Right atrium auricular region (tissue), 2 donors: ENCODE measurements around the gene EHD4. TPM values are rescaled to one million over a fixed set of nuclear protein-coding genes. Genes with fewer than 3 reads are reported as not detected.

ENCODE experiments used
- DNase-seq: peaks from one replicate; pipeline ENCODE4 v3.0.0-alpha.2; 2019; ENCODE audit warnings: low spot score
- H3K27ac ChIP-seq, 2 donors: fragments of 200-600 bp; sonication (generic); 1 replicate in 1 of 2; 2 replicates in 1 of 2; pipeline ENCODE4 v1.5.1; 2016 to 2019
- H3K27me3 ChIP-seq, 2 donors: fragments of 200-600 bp; sonication (generic); one replicate each; pipeline versions ENCODE4 v1.5.1 to v1.6.0; 2017 to 2019
- H3K36me3 ChIP-seq: fragments of 200-600 bp; sonication (generic); one replicate; pipeline ENCODE4 v1.5.1; 2016
- H3K4me1 ChIP-seq, 2 donors: fragments of 200-600 bp; sonication (generic); one replicate each; pipeline versions ENCODE4 v1.5.1 to v1.6.0; 2017 to 2019
- H3K4me3 ChIP-seq, 2 donors: fragments of 200-600 bp; sonication (generic); 1 replicate in 1 of 2; 2 replicates in 1 of 2; pipeline ENCODE4 v1.5.1; 2017 to 2019; ENCODE audit warnings: mild to moderate bottlenecking in 1 of 2, moderate library complexity in 1 of 2
- H3K9me3 ChIP-seq, 2 donors: fragments of 200-600 bp; sonication (generic); one replicate each; pipeline ENCODE4 v1.5.1; 2019
- total RNA-seq, 2 donors: library from RNA; depleted of rRNA; stranded (reverse); fragments of >200 nt; gene quantifications; one replicate each; pipeline ENCODE4 v1.1.0, GENCODE V29; 2016
- TF ChIP-seq, protein P1 (sequence below), 2 donors: fragments of 200-600 bp; sonication (generic); IDR thresholded peaks; one replicate each; pipeline ENCODE4 v1.5.1; 2019; ENCODE audit warnings: antibody characterized with exemption in 2 of 2

EHD4 gene
- total RNA-seq, 2 donors from 2014 or later, result 22.2 to 26.3 TPM

DNA sequence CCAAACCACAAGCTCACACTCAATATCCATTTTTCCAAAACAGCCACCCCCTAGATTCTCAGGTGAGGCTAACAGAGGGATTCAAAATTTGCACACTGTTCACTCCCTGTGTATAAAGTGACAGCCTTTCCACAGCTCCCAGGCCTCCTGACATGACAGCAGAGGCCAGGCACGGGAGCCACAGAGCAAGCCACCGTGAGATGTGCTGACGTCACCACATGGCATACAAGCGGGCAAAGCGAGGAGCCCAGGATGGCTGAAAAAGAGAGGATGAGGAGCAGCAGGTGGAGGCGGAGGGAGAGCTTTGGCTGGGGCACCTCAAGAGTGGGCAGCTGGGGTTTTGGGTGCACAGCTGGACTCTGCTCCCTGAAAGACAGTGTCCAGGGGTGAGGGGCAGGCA lies 27.1 kb downstream of the EHD4 start:
- Histone ChIP-seq H3K36me3 (no peaks in the 10 kb centered on the region), H3K27ac (peak overlapping the region; percentile 72 to 78), H3K4me1 (peaks cover 0 to 82% of the 10 kb centered on the region in 2 donors), H3K4me3 (no peak overlapping the region), H3K27me3 (no peaks in the 10 kb centered on the region), H3K9me3 (no peaks in the 10 kb centered on the region)
- TF ChIP-seq, protein P1, sequence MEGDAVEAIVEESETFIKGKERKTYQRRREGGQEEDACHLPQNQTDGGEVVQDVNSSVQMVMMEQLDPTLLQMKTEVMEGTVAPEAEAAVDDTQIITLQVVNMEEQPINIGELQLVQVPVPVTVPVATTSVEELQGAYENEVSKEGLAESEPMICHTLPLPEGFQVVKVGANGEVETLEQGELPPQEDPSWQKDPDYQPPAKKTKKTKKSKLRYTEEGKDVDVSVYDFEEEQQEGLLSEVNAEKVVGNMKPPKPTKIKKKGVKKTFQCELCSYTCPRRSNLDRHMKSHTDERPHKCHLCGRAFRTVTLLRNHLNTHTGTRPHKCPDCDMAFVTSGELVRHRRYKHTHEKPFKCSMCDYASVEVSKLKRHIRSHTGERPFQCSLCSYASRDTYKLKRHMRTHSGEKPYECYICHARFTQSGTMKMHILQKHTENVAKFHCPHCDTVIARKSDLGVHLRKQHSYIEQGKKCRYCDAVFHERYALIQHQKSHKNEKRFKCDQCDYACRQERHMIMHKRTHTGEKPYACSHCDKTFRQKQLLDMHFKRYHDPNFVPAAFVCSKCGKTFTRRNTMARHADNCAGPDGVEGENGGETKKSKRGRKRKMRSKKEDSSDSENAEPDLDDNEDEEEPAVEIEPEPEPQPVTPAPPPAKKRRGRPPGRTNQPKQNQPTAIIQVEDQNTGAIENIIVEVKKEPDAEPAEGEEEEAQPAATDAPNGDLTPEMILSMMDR (IDR thresholded peaks at IDR 0.05), result no peak
- no peak for DNase-seq

DNA sequence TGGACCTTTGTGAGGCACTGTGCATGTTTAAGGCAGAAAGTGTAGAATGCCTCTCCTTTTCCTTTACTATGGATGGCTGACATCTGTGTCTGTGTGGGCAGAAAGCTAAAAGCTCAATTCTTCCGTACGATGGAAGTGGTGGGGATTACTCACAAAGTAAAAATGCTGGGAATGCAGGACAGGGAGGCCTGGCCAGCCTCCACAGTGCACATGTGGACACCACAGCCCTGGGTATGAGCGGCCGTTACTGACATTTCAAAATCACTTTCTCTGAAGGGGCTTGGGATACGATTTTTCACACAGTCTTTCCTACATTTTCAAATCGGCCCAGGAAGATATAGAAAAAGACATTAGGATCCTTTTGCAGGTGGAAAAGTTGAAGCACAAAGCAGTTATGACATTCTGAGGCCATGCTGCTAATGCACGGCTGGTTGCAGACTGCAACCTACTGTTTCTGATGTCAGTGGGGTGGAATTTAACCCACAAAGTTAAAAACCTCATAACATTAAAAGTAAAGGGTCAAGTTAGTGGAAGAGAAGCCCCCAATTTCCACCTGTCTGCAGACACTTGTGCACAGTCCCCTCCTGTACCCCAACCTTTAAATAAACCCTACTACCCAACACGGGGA lies 27.9 kb downstream of the EHD4 start:
- no peaks in the 10 kb centered on the region for H3K27me3 ChIP-seq
- H3K9me3 ChIP-seq, result no peaks in the 10 kb centered on the region
- TF ChIP-seq, protein P1 (IDR thresholded peaks at IDR 0.05), result no peak
- H3K4me1 ChIP-seq, result peaks cover 0 to 74% of the 10 kb centered on the region in 2 donors
- no peak overlapping the region for H3K4me3 ChIP-seq
- no peaks in the 10 kb centered on the region for H3K36me3 ChIP-seq
- H3K27ac ChIP-seq, result peak overlapping the region; percentile 72 to 78
- DNase-seq, result peak; percentile 84

DNA sequence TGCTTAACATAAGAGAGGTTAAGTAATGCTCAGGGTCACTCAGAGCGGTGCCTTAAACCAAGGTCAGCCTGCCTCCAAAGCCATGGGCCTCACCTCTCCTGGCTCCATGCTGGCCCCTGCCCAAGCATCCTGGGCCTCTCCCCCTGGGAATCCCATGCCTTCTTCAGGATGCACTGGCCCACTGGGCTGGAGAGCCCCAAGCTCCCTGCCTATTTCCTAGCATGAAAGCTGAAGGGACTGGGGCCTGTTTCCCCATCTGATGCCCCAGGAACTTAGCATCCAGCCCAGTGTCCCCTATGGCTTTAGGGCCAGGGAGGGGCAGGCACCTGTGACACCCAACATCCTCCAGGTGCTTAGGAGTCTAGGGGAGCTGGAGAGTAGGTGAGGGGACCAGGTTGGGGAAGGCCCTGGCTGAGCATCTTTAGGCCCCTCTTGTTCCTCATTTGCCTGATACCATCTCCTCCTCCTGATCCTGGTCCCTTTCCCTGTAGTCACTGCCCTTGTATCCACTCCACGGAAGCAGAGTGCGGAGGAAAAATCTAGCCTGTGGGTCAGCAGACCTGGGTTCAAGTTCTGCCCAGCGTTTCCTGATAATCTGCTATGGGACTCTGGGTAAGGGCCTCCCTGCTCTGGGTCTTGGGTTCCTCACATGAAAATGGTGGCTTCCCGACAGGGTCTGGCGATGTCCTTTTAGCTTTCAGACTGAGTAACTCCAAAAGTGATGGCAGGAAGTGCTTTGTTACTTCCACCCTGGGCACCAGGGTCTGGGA lies 28.6 kb downstream of the EHD4 start:
- Histone ChIP-seq H3K27me3 (no peaks in the 10 kb centered on the region), H3K36me3 (no peaks in the 10 kb centered on the region), H3K9me3 (no peaks in the 10 kb centered on the region), H3K27ac (peak overlapping the region; percentile 72 to 78), H3K4me3 (no peak overlapping the region), H3K4me1 (peaks cover 0 to 69% of the 10 kb centered on the region in 2 donors)
- TF ChIP-seq, protein P1 (IDR thresholded peaks at IDR 0.05), result no peak
- DNase-seq, result no peak

GRCh38 chr15:41942886-41943285 lies 29.5 kb downstream of the EHD4 start:
- Histone ChIP-seq H3K27me3 (no peaks in the 10 kb centered on the region), H3K4me1 (peaks cover 0 to 69% of the 10 kb centered on the region in 2 donors), H3K27ac (peak overlapping the region in 1 of 2 donors; percentile 72), H3K9me3 (no peaks in the 10 kb centered on the region), H3K36me3 (no peaks in the 10 kb centered on the region), H3K4me3 (no peak overlapping the region)
- DNase-seq, result no peak
- TF ChIP-seq, protein P1 (IDR thresholded peaks at IDR 0.05), result no peak

DNA sequence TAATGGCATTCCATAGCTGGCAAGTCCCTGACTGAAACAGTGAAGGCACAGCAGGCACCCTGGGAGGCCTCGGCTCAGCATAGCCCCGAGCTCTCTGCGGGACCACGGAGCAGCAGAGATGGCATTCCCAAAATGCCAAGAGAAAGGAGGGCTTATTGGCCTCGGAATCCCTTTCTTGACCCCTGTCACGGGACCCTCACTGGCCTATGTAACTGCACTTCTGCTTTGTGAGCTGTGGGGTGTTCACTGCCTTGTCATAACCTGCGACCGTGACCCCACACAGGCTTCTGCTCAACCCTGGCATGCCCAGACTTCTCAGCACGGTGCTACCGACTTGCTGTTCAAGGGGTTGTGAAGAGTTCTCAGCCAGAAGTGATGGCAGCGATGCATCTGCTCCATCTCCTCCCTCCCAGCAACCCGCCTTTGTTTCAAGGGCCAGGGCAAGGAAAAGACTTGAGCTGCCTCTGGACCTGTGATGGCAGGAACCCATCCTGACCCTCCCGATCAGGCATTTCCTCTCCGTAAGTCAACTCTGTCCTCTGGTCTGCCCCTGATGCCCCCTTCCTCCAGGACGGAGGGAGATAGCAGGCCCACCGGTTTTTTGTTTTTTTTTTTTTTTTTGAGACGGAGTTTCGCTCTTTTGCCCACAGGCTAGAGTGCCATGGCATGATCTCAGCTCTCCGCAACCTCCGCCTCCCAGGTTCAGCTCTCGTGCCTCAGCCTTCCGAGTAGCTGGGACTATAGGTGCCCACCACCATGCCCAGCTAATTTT lies 30.5 kb downstream of the EHD4 start:
- Histone ChIP-seq H3K27ac (peak overlapping the region in 1 of 2 donors; percentile 27), H3K27me3 (no peaks in the 10 kb centered on the region), H3K4me3 (no peak overlapping the region), H3K9me3 (no peaks in the 10 kb centered on the region), H3K4me1 (peaks cover 0 to 70% of the 10 kb centered on the region in 2 donors), H3K36me3 (no peaks in the 10 kb centered on the region)
- no peak for DNase-seq
- TF ChIP-seq, protein P1 (IDR thresholded peaks at IDR 0.05), result no peak
